K562 treated with DMSO at 1 percent for 4 hours (cell line): ENCODE measurements around the gene TXNDC8. TPM values are rescaled to one million over a fixed set of nuclear protein-coding genes. Genes with fewer than 3 reads are reported as not detected.

Source experiments
- total RNA-seq: library from RNA; unstranded; fragments of 300-600 nt; gene quantifications from 2 replicates; pipeline ENCODE4 v1.2.3, GENCODE V29; 2022; ENCODE audit not compliant: insufficient read depth

Gene TXNDC8
- total RNA-seq = not detected in 2 replicates

DNA sequence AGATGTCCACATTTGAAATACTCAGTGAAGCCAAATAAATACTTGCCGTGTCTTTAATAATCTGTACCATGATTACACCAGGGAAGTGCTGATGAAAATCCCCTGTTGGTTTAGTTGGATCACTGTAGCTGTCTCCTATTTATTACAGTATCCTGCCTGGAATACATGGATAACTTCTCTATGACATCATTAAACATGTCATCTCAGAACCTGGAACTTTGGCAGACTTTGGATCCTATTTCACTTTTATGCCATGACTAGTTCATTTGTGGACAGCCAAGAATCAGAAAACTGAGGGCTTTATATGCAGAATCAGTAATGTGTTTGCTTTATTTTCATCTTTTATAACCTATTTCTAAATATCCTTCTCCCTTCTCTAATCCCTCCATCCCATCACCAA is at the start of gene TXNDC8:
TXNDC8 (minus strand) TSS at position 137 of the 400 bp plus-strand sequence.

DNA sequence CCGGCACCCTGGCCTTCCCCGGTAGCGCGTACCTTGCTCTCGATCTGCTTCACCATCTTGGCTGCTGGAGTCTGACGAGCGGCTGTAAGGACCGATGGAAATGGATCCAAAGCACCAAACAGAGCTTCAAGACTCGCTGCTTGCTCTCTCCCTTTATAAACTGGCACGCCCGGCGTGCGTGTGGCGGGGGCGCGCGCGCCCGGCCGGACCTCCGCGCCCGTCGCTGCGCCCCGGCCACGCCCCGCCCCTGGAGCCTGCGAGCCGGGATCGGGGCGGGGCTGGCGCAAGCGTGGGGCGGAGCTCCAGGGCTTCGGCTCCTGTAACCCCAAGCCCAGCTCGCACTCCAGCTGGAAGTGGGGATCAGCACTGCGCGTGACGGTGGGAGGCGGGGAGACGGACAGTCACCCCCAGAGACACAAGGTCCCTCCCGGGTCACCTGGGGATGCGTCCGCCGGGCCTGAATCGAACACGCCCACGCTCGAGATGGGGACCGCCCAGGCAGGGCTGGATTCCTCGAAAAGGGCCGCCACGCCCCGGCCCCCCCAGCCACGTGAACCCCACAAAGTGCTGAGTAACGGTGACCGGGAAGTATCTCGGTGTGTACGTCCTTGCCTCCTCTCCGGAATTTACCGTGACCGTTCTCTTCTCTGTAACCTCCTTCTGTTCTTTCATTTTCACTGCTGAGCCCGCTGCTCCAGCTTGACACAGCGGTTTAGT is 81.1 kb downstream of the TXNDC8 start, which contains the start of gene TXN:
TXN (minus strand) TSS at position 128 of the 717 bp plus-strand sequence; CDS start at position 56, 72 bp downstream.

Other genes with a start within 250 kb of the TXNDC8 start
- not detected in 2 replicates for gene C9orf152, start 129.7 kb downstream of the TXNDC8 start, total RNA-seq
- 185 and 209 TPM in 2 replicates for gene TXN, start 81.4 kb downstream of the TXNDC8 start, total RNA-seq
- gene SVEP1, start 241.9 kb upstream of the TXNDC8 start, total RNA-seq = 0.29 and 0.35 TPM in 2 replicates